OCI-LY3 (cell line): ENCODE data around the gene SPC24.

Experiments
- H2AFZ ChIP-seq: fragments of 200-600, 300-600 bp; shearing (Covaris generic); 2 replicates; pipeline ENCODE4 v1.6.0; 2014; ENCODE audit warnings: antibody characterized with exemption, low read depth, low read length
- H3K27ac ChIP-seq: fragments of 200-600, 300-600 bp; sonication (generic); 2 replicates; pipeline ENCODE4 v1.5.1; 2014; ENCODE audit warnings: mild to moderate bottlenecking, low read length, moderate library complexity, mixed read lengths
- H3K27me3 ChIP-seq: fragments of 200-600, 300-600 bp; sonication (generic); 2 replicates; pipeline ENCODE4 v1.6.1; 2014; ENCODE audit warnings: low read depth, low read length, mixed read lengths
- H3K36me3 ChIP-seq: fragments of 200-600, 300-600 bp; sonication (generic); replicated peaks from 2 replicates; pipeline ENCODE3; 2014; ENCODE audit warnings: low read depth, low read length, mixed read lengths
- H3K4me1 ChIP-seq: fragments of 300-600, 200-600 bp; sonication (generic); 2 replicates; pipeline ENCODE4 v1.6.1; 2014; ENCODE audit warnings: low read length, mixed read lengths
- H3K4me2 ChIP-seq: fragments of 200-600, 300-600 bp; sonication (generic); 2 replicates; pipeline ENCODE4 v1.6.1; 2014; ENCODE audit warnings: low read length, mixed read lengths
- H3K4me3 ChIP-seq: fragments of 300-600, 200-600 bp; sonication (generic); 2 replicates; pipeline ENCODE4 v1.5.1; 2014; ENCODE audit warnings: antibody characterized with exemption, mild to moderate bottlenecking, low read length, moderate library complexity
- H3K79me2 ChIP-seq: fragments of 300-600, 200-600 bp; shearing (Covaris generic); 2 replicates; pipeline ENCODE4 v1.6.1; 2014; ENCODE audit warnings: mild to moderate bottlenecking, low read length, mixed read lengths
- H3K9ac ChIP-seq: fragments of 300-600, 200-600 bp; shearing (Covaris generic); 2 replicates; pipeline ENCODE4 v1.6.0; 2014; ENCODE audit warnings: mild to moderate bottlenecking, low read length, moderate library complexity
- H3K9me3 ChIP-seq: fragments of 200-600, 300-600 bp; shearing (Covaris generic); 2 replicates; pipeline ENCODE4 v1.6.1; 2014; ENCODE audit warnings: low read length, mixed read lengths; ENCODE audit not compliant: insufficient read depth
- H4K20me1 ChIP-seq: fragments of 200-600, 300-600 bp; sonication (generic); 2 replicates; pipeline ENCODE4 v1.6.1; 2016; ENCODE audit warnings: low read length, mixed read lengths; ENCODE audit not compliant: insufficient read depth
- CTCF ChIP-seq: fragments of 200-600, 300-600 bp; sonication (generic); IDR thresholded peaks from 2 replicates; pipeline ENCODE4 v1.5.1; 2014; ENCODE audit warnings: antibody characterized with exemption, low read length, low read depth
- EZH2phosphoT487 ChIP-seq: fragments of 200-600 bp; shearing (Covaris generic); IDR thresholded peaks from 2 replicates; pipeline ENCODE4 v1.6.1; 2018; ENCODE audit warnings: antibody characterized with exemption, mixed run types, low read depth

The SPC24 gene

DNA sequence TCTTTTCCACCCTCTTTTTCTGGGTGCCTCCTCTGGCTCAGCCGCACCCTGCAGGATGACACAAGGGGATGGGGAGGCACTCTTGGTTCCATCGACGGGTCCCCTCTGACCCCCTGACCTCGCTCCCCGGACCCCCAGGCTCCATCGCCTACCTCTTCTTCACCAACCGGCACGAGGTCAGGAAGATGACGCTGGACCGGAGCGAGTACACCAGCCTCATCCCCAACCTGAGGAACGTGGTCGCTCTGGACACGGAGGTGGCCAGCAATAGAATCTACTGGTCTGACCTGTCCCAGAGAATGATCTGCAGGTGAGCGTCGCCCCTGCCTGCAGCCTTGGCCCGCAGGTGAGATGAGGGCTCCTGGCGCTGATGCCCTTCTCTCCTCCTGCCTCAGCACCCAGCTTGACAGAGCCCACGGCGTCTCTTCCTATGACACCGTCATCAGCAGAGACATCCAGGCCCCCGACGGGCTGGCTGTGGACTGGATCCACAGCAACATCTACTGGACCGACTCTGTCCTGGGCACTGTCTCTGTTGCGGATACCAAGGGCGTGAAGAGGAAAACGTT lies 42.4 kb downstream of the SPC24 start:
- Histone ChIP-seq H4K20me1 (no peaks in the 10 kb centered on the region), H3K79me2 (no peaks in the 10 kb centered on the region)

GRCh38 chr19:11111771-11112144 lies 43.8 kb downstream of the SPC24 start:
- no peak for TF ChIP-seq CTCF
- no peak for TF ChIP-seq EZH2phosphoT487
- H3K4me1 ChIP-seq = no peaks in the 10 kb centered on the region
- no peak overlapping the region for H3K4me2 ChIP-seq
- no peak overlapping the region for H2AFZ ChIP-seq
- H3K36me3 ChIP-seq = no peaks in the 10 kb centered on the region
- no peak overlapping the region for H3K4me3 ChIP-seq
- no peaks in the 10 kb centered on the region for H3K79me2 ChIP-seq
- H3K27me3 ChIP-seq = peaks cover 25% of the 10 kb centered on the region
- no peaks in the 10 kb centered on the region for H4K20me1 ChIP-seq
- no peak overlapping the region for H3K9ac ChIP-seq
- H3K27ac ChIP-seq = no peak overlapping the region
- no peaks in the 10 kb centered on the region for H3K9me3 ChIP-seq

More for the DNA sequence above, 42.4 kb downstream of the SPC24 start:
- no peak overlapping the region for H2AFZ ChIP-seq
- H3K4me1 ChIP-seq = no peaks in the 10 kb centered on the region
- H3K4me3 ChIP-seq = no peak overlapping the region
- TF ChIP-seq CTCF (no peak), EZH2phosphoT487 (no peak)
- no peaks in the 10 kb centered on the region for H3K9me3 ChIP-seq
- H3K36me3 ChIP-seq = no peaks in the 10 kb centered on the region
- no peak overlapping the region for H3K9ac ChIP-seq
- H3K27ac ChIP-seq = no peak overlapping the region
- H3K4me2 ChIP-seq = no peak overlapping the region
- H3K27me3 ChIP-seq = peaks cover 23% of the 10 kb centered on the region

- H3K9me3 ChIP-seq = no peaks in the 10 kb centered on the region
- no peak for TF ChIP-seq CTCF
- no peak for TF ChIP-seq EZH2phosphoT487
- no peak overlapping the region for H3K9ac ChIP-seq
- no peaks in the 10 kb centered on the region for H3K36me3 ChIP-seq
- H2AFZ ChIP-seq = no peak overlapping the region
- H4K20me1 ChIP-seq = no peaks in the 10 kb centered on the region
- no peak overlapping the region for H3K4me2 ChIP-seq
- H3K27ac ChIP-seq = no peak overlapping the region
- no peaks in the 10 kb centered on the region for H3K79me2 ChIP-seq
- no peaks in the 10 kb centered on the region for H3K4me1 ChIP-seq
- H3K4me3 ChIP-seq = no peak overlapping the region
- H3K27me3 ChIP-seq = peaks cover 25% of the 10 kb centered on the region
These were observed 44.3 kb downstream of the SPC24 start for GRCh38 chr19:11111117-11111770.

DNA sequence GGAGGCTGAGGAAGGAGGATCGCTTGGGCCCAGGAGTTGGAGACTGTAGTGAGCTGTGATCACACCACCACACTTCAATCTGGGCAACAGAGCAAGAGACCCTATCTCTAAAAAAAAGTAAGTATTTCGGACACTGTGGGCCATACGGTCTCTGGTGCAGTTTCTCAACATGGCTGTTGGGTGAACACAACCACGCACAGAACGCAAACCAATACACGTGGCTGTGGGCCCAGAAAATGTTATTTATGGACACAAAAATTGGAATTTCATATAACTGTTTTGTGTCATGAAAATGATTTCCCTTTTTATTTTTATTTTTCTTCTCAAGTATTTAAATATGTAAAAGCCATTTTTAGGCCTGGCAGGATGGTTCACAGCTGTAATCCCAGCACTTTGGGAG lies 46.8 kb downstream of the SPC24 start:
- no peaks in the 10 kb centered on the region for H3K36me3 ChIP-seq
- H3K4me1 ChIP-seq = no peaks in the 10 kb centered on the region
- H3K9ac ChIP-seq = no peak overlapping the region
- H3K4me3 ChIP-seq = no peak overlapping the region
- H2AFZ ChIP-seq = no peak overlapping the region
- no peaks in the 10 kb centered on the region for H3K79me2 ChIP-seq
- no peak for TF ChIP-seq CTCF
- TF ChIP-seq EZH2phosphoT487 = no peak
- H3K9me3 ChIP-seq = no peaks in the 10 kb centered on the region
- no peak overlapping the region for H3K27ac ChIP-seq
- H3K4me2 ChIP-seq = no peak overlapping the region
- peaks cover 36% of the 10 kb centered on the region for H3K27me3 ChIP-seq
- H4K20me1 ChIP-seq = no peaks in the 10 kb centered on the region
